Liver (tissue), 9 donors: ENCODE measurements around the gene FAT1. TPM values are rescaled to one million over a fixed set of nuclear protein-coding genes. Genes with fewer than 3 reads are reported as not detected.

Source experiments
- DNase-seq: peaks from one replicate; pipeline ENCODE4 v3.0.0-alpha.2; 2017; ENCODE audit warnings: low spot score
- H3K27ac ChIP-seq, 2 donors: one replicate each; pipeline ENCODE4 v1.7.0; 2013; ENCODE audit warnings: inconsistent platforms in 2 of 2, low read length in 2 of 2, control low read depth in 1 of 2, low read depth in 1 of 2, mild to moderate bottlenecking in 1 of 2
- H3K27me3 ChIP-seq, 4 donors: one replicate each; pipeline versions ENCODE4 v1.6.1 to v1.7.0; 2013; ENCODE audit warnings: low read length in 3 of 4, inconsistent platforms in 1 of 4, mild to moderate bottlenecking in 1 of 4, moderate library complexity in 1 of 4; ENCODE audit not compliant: control insufficient read depth in 4 of 4, insufficient read depth in 4 of 4
- H3K36me3 ChIP-seq, 4 donors: one replicate each; pipeline versions ENCODE4 v1.6.1 to v1.7.0; 2013; ENCODE audit warnings: low read length in 3 of 4, mild to moderate bottlenecking in 3 of 4, low read depth in 1 of 4, moderate library complexity in 1 of 4; ENCODE audit not compliant: control insufficient read depth in 4 of 4, insufficient read depth in 3 of 4
- H3K4me1 ChIP-seq, 4 donors: one replicate each; pipeline versions ENCODE4 v1.6.1 to v1.7.0; 2013; ENCODE audit warnings: low read length in 3 of 4, mild to moderate bottlenecking in 3 of 4, moderate library complexity in 1 of 4; ENCODE audit not compliant: control insufficient read depth in 4 of 4, insufficient read depth in 4 of 4
- H3K4me3 ChIP-seq, 3 donors: one replicate each; pipeline versions ENCODE4 v1.6.1 to v1.7.0; 2013; ENCODE audit warnings: low read length in 3 of 3, control low read depth in 1 of 3, low read depth in 1 of 3, mild to moderate bottlenecking in 1 of 3
- H3K9ac ChIP-seq, 2 donors: one replicate each; pipeline ENCODE4 v1.7.0; 2013; ENCODE audit warnings: low read length in 2 of 2, mild to moderate bottlenecking in 2 of 2, moderate library complexity in 2 of 2, control low read depth in 1 of 2, low read depth in 1 of 2
- H3K9me3 ChIP-seq, 4 donors: one replicate each; pipeline versions ENCODE4 v1.6.1 to v1.7.0; 2013; ENCODE audit warnings: low read length in 3 of 4; ENCODE audit not compliant: control insufficient read depth in 4 of 4
- ATF3 ChIP-seq: IDR thresholded peaks from 2 replicates; pipeline ENCODE4 v1.6.1; 2016; ENCODE audit warnings: antibody characterized with exemption
- EGR1 ChIP-seq, 2 donors: IDR thresholded peaks; 2 replicates each; pipeline ENCODE4 v1.6.1; 2016 to 2018; ENCODE audit warnings: antibody characterized with exemption in 2 of 2, low read depth in 2 of 2
- FOXA2 ChIP-seq: IDR thresholded peaks from 2 replicates; pipeline ENCODE4 v1.6.1; 2016; ENCODE audit warnings: antibody characterized with exemption
- HNF4G ChIP-seq: IDR thresholded peaks from 2 replicates; pipeline ENCODE4 v1.6.1; 2016; ENCODE audit warnings: antibody characterized with exemption
- JUND ChIP-seq, 2 donors: IDR thresholded peaks; 2 replicates each; pipeline ENCODE4 v1.6.1; 2016; ENCODE audit warnings: antibody characterized with exemption in 2 of 2
- NR2F2 ChIP-seq: IDR thresholded peaks from 2 replicates; pipeline ENCODE4 v1.6.1; 2016; ENCODE audit warnings: antibody characterized with exemption
- RAD21 ChIP-seq, 2 donors: IDR thresholded peaks; 2 replicates each; pipeline ENCODE4 v1.6.1; 2016; ENCODE audit warnings: antibody characterized with exemption in 2 of 2, mild to moderate bottlenecking in 2 of 2
- RXRA ChIP-seq, 2 donors: IDR thresholded peaks; 2 replicates each; pipeline ENCODE4 v1.6.1; 2017 to 2018; ENCODE audit warnings: antibody characterized with exemption in 2 of 2, mild to moderate bottlenecking in 1 of 2
- TAF1 ChIP-seq: conservative IDR thresholded peaks from 2 replicates; pipeline ENCODE4 v1.6.1; 2016; ENCODE audit warnings: antibody characterized with exemption, mild to moderate bottlenecking
- YY1 ChIP-seq: IDR thresholded peaks from 2 replicates; pipeline ENCODE4 v1.6.1; 2016; ENCODE audit warnings: antibody characterized with exemption, mild to moderate bottlenecking
- ZBTB33 ChIP-seq: IDR thresholded peaks from 2 replicates; pipeline ENCODE4 v1.6.1; 2016; ENCODE audit warnings: antibody characterized with exemption
- WGBS: extraction: QIAGEN DNeasy Blood & Tissue Kit; methylation state at CpG from one replicate; pipeline ENCODE4 v1.1.7; 2013; 5-methylcytosine and 5-hydroxymethylcytosine counted together
- polyA plus RNA-seq, 2 donors: library from polyadenylated mRNA; stranded (reverse) in 1 of 2; unstranded in 1 of 2; fragments of 200-250 nt in 1 of 2; fragments of >200 nt in 1 of 2; fragmentation: Nextera tagmentation in 1 of 2; extraction: Ambion mirVana in 1 of 2; gene quantifications; one replicate each; pipeline versions ENCODE4 v1.2.1 to v1.2.3, GENCODE V29; 2013 to 2015
- total RNA-seq, 2 donors: library from RNA; depleted of rRNA; stranded (reverse); fragments of >200 nt; gene quantifications; one replicate each; pipeline ENCODE4 v1.2.3, GENCODE V29; 2014
- TF ChIP-seq, protein P1 (sequence below): IDR thresholded peaks from 2 replicates; pipeline ENCODE4 v1.6.1; 2016; ENCODE audit warnings: antibody characterized with exemption
- TF ChIP-seq, protein P2 (sequence below): IDR thresholded peaks from 2 replicates; pipeline ENCODE4 v1.6.1; 2016; ENCODE audit warnings: antibody characterized with exemption, mild to moderate bottlenecking
- donor health status: healthy.
- donor health status: healthy.
- donor health status: healthy.
- donor health status: healthy.
- donor health status: healthy.

Gene FAT1
- total and polyA plus RNA-seq, 4 donors, result 10.0 to 48.0 (median 30.0) TPM

- no peak for DNase-seq
- no peaks in the 10 kb centered on the region for H3K9me3 ChIP-seq
- no peaks in the 10 kb centered on the region for H3K27me3 ChIP-seq
- H3K4me1 ChIP-seq, result no peaks in the 10 kb centered on the region
- no peak for TF ChIP-seq FOXA2
- TF ChIP-seq RXRA (IDR thresholded peaks at IDR 0.05), result no peak
- TF ChIP-seq RAD21 (IDR thresholded peaks at IDR 0.05), result no peak
- no peak for TF ChIP-seq ATF3
- TF ChIP-seq, protein P1, sequence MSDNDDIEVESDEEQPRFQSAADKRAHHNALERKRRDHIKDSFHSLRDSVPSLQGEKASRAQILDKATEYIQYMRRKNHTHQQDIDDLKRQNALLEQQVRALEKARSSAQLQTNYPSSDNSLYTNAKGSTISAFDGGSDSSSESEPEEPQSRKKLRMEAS, result no peak
- no peak for TF ChIP-seq EGR1 (IDR thresholded peaks at IDR 0.05; ENCODE audit: low read depth in 2 of 2)
- no peak for TF ChIP-seq JUND (IDR thresholded peaks at IDR 0.05)
- no peak overlapping the region for H3K27ac ChIP-seq
- no peak overlapping the region for H3K4me3 ChIP-seq
- 87% methylated on average over 7 of the region's 7 CpGs for WGBS
- no peak overlapping the region for H3K9ac ChIP-seq
- no peaks in the 10 kb centered on the region for H3K36me3 ChIP-seq
These were observed 10.6 kb upstream of the FAT1 start for GRCh38 chr4:186734251-186734650.

DNA sequence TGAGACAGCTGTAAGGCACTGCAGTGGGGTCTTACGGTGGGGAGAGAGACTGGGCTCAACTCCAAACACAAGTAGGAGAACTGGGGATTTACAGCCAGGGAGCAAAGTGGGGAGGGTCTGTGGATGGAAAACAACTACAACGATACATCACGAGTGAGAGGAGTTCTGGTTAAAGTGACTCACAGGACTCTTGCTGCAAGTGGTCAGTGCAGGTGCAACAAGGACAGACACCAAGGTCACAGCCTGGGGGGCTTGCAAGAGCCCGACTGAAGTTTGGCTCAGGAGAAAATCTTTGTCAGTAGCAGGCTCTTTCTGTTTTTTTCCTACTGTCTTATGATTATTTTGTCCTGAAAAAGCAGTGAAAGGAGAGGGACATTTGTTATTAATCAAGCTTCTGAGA, 10.1 kb upstream of the FAT1 start:
- no peaks in the 10 kb centered on the region for H3K27me3 ChIP-seq
- no peak overlapping the region for H3K9ac ChIP-seq
- no peak overlapping the region for H3K4me3 ChIP-seq
- no peaks in the 10 kb centered on the region for H3K4me1 ChIP-seq
- no peaks in the 10 kb centered on the region for H3K36me3 ChIP-seq
- WGBS, result 58% methylated on average over 4 of the region's 4 CpGs
- no peak for TF ChIP-seq TAF1
- TF ChIP-seq, protein P1, result no peak
- TF ChIP-seq RXRA (IDR thresholded peaks at IDR 0.05), result no peak
- TF ChIP-seq YY1, result no peak
- no peak for TF ChIP-seq FOXA2
- TF ChIP-seq NR2F2, result no peak
- no peak for TF ChIP-seq HNF4G
- TF ChIP-seq ATF3, result no peak
- TF ChIP-seq ZBTB33, result no peak
- TF ChIP-seq, protein P2, sequence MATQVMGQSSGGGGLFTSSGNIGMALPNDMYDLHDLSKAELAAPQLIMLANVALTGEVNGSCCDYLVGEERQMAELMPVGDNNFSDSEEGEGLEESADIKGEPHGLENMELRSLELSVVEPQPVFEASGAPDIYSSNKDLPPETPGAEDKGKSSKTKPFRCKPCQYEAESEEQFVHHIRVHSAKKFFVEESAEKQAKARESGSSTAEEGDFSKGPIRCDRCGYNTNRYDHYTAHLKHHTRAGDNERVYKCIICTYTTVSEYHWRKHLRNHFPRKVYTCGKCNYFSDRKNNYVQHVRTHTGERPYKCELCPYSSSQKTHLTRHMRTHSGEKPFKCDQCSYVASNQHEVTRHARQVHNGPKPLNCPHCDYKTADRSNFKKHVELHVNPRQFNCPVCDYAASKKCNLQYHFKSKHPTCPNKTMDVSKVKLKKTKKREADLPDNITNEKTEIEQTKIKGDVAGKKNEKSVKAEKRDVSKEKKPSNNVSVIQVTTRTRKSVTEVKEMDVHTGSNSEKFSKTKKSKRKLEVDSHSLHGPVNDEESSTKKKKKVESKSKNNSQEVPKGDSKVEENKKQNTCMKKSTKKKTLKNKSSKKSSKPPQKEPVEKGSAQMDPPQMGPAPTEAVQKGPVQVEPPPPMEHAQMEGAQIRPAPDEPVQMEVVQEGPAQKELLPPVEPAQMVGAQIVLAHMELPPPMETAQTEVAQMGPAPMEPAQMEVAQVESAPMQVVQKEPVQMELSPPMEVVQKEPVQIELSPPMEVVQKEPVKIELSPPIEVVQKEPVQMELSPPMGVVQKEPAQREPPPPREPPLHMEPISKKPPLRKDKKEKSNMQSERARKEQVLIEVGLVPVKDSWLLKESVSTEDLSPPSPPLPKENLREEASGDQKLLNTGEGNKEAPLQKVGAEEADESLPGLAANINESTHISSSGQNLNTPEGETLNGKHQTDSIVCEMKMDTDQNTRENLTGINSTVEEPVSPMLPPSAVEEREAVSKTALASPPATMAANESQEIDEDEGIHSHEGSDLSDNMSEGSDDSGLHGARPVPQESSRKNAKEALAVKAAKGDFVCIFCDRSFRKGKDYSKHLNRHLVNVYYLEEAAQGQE, result no peak
- H3K9me3 ChIP-seq, result no peaks in the 10 kb centered on the region
- DNase-seq, result no peak
- no peak overlapping the region for H3K27ac ChIP-seq
